Purkinje cell (primary cell): ENCODE results near the gene TEX10. TPM values are rescaled to one million over a fixed set of nuclear protein-coding genes. Genes with fewer than 3 reads are reported as not detected.

Experiments used
- polyA plus RNA-seq: library from polyadenylated mRNA; unstranded; fragments of >200 nt; fragmentation: Nextera tagmentation; gene quantifications from 2 replicates; pipeline ENCODE4 v1.2.1, GENCODE V29; 2014

Gene TEX10
- 5.4 and 11.6 TPM in 2 replicates for polyA plus RNA-seq

DNA sequence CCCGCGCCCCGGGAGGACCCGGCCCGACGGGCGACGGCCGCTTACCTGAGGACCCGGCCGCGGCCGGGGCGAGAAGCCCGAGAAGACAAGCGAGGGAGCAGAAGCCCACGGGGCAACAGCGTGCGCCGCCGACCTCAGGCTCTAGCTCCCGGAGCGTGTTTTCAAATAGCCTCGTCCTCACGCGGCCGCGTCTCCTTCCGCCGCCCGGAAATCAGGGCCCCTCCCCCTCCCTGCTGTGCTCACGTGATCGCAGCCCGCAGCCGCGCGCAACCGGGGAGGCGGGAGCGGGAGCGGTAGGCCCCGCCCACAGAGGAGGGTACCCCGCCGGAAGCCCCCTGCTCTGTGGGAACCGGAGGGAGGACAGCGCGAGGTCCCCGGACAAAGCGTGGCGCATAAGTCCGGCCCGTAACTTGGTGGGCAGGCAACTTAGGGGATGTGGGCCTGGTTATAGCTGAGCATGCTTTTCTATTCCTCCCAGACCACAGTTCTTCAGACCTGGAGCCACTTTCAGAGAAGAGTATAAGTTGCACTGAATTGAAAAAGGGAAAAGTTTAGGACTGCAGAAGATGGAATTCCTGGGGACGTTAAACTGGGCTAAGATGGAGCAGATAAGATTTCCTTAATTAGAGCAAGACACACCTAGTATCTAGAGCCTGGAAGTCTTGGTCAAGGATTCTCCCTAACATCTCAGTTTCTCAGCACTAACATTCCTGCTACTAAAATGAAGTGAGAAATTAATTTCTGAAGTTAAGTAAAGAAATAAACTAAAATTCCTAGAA lies at the start of gene TEX10:
Gene TEX10, minus strand, starts transcription at position 216 of the 779 bp plus-strand sequence. CDS start 3,579 bp downstream, outside the sequence.

Other genes starting within 250 kb of the TEX10 start
- gene MSANTD3, start 74.2 kb upstream of the TEX10 start, polyA plus RNA-seq, result 2.1 TPM in 2 replicates
- not detected in 2 replicates for gene TMEFF1, start 120.2 kb upstream of the TEX10 start, polyA plus RNA-seq
- gene CAVIN4, start 225.1 kb upstream of the TEX10 start, polyA plus RNA-seq, result 0.11 and 0.17 TPM in 2 replicates